ENCODE data around the gene MAT1A. TPM values are rescaled to one million over a fixed set of nuclear protein-coding genes. Genes with fewer than 3 reads are reported as not detected.

MAT1A gene
- total and polyA plus RNA-seq, 2 of the 8 experiments (the other 6 are each of a cell fraction or from before 2014, with no cell fraction given), result 4.1 to 6.4 TPM

- DNase-seq (ENCODE audit: low read depth in 1 of 2, low spot score in 2 of 2) (no peak), FAIRE-seq (no peak)
- Histone ChIP-seq H2AFZ (ENCODE audit: low read length) (no peak overlapping the region), H3K23me2 (ENCODE audit: low read depth, low read length) (no peaks in the 10 kb centered on the region), H3K79me1 (ENCODE audit: low read depth, low read length) (no peaks in the 10 kb centered on the region), H3K79me2 (ENCODE audit: control insufficient read depth in 1 of 2, insufficient read depth in 2 of 2, low read length in 2 of 2) (no peaks in the 10 kb centered on the region), H2BK120ac (replicated peaks; ENCODE audit: low read depth, low read length) (no peak overlapping the region), H2AK5ac (ENCODE audit: low read depth, low read length) (no peak overlapping the region), H3K4me1 (replicated peaks in 1 of 4; ENCODE audit: control insufficient read depth in 3 of 4, insufficient read depth in 4 of 4, low read length in 3 of 4) (peaks cover 0 to 4% (median 0%) of the 10 kb centered on the region in 4 experiments; a peak in 2 of 7 replicates), H4K8ac (ENCODE audit: extremely low read depth, insufficient read depth, low read length) (no peak overlapping the region), H3K18ac (ENCODE audit: extremely low read depth, low read length) (no peak overlapping the region), H3K4me2 (ENCODE audit: insufficient read depth in 1 of 2, low read depth in 2 of 2, low read length in 2 of 2) (no peak overlapping the region), H3K56ac (replicated peaks; ENCODE audit: insufficient read length, low read depth, low read length) (no peak overlapping the region), H3K14ac (ENCODE audit: insufficient read length) (no peak overlapping the region), H3K27me3 (replicated peaks in 1 of 4; ENCODE audit: control insufficient read depth in 3 of 4, extremely low read depth in 1 of 4, insufficient read depth in 3 of 4, low read length in 3 of 4) (no peaks in the 10 kb centered on the region; a peak in 2 of 7 replicates), H4K91ac (replicated peaks; ENCODE audit: insufficient read length, low read length) (no peak overlapping the region), H3K23ac (ENCODE audit: insufficient read length) (no peak overlapping the region), H3K9ac (replicated peaks in 1 of 4; ENCODE audit: extremely low read depth in 1 of 4, low read depth in 3 of 4, low read length in 3 of 4) (no peak overlapping the region), H4K20me1 (replicated peaks in 1 of 2; ENCODE audit: control insufficient read depth in 1 of 2, insufficient read depth in 2 of 2, low read length in 2 of 2) (peaks cover 0 to 2% of the 10 kb centered on the region in 2 experiments), H3K27ac (ENCODE audit: low read depth, low read length) (no peak overlapping the region), H3K4me3 (ENCODE audit: extremely low read depth in 1 of 4, insufficient read depth in 2 of 4, low read depth in 3 of 4, low read length in 4 of 4) (no peak overlapping the region), H2BK20ac (ENCODE audit: low read length) (no peak overlapping the region), H2BK5ac (ENCODE audit: low read depth, low read length) (no peak overlapping the region), H3K36me3 (ENCODE audit: control insufficient read depth in 2 of 4, insufficient read depth in 4 of 4, low read length in 3 of 4) (no peaks in the 10 kb centered on the region), H2BK15ac (ENCODE audit: low read length) (no peak overlapping the region), H3K9me3 (ENCODE audit: insufficient read depth in 2 of 2, low read depth in 1 of 2, low read length in 1 of 2) (no peaks in the 10 kb centered on the region), H3K4ac (replicated peaks; ENCODE audit: insufficient read length, low read depth, low read length) (no peak overlapping the region), H2BK12ac (ENCODE audit: low read depth, low read length) (no peak overlapping the region), H4K5ac (ENCODE audit: insufficient read length, low read depth, low read length) (no peak overlapping the region)
- ChIA-PET POLR2A (ENCODE audit: partially characterized antibody) (no interaction called here), CTCF (ENCODE audit: partially characterized antibody) (interaction anchor here (0.9 to 3.4 kb wide), 3 partner anchors 10 to 227 kb away, joined by 3 to 15 read pairs (median 13); partner anchors contain the start of gene MAT1A)
- WGBS, 2 experiments (ENCODE audit: extremely low coverage in 1 of 2, insufficient coverage in 1 of 2, insufficient read length in 1 of 2, insufficient replicate concordance in 2 of 2, low coverage in 1 of 2, low lambda C conversion rate in 2 of 2, missing lambda C conversion rate in 1 of 2), result 92% methylated on average over 5 of the region's 5 CpGs; no CpG with 5 or more reads in 1 of the 2 experiments
- no peak for TF ChIP-seq EGR1 (IDR thresholded peaks at IDR 0.05; ENCODE audit: borderline replicate concordance, low read depth, low read length)
- no peak for TF ChIP-seq JUN (IDR thresholded peaks at IDR 0.05; ENCODE audit: low read depth, low read length)
- no peak for TF ChIP-seq TAF7 (optimal IDR thresholded peaks at IDR 0.05; ENCODE audit: borderline replicate concordance, low read depth, low read length)
- no peak for TF ChIP-seq SIN3A (conservative IDR thresholded peaks at IDR 0.05 in 1 of 2, IDR thresholded peaks at IDR 0.05 in 1 of 2; ENCODE audit: low read depth in 1 of 2, low read length in 2 of 2)
- no peak for TF ChIP-seq HDAC6 (IDR thresholded peaks at IDR 0.05; ENCODE audit: low read depth, low read length)
- TF ChIP-seq CBX8 (IDR thresholded peaks at IDR 0.05; ENCODE audit: borderline replicate concordance, low read depth, low read length), result no peak
- no peak for TF ChIP-seq POLR2A (IDR thresholded peaks at IDR 0.05; ENCODE audit: control extremely low read depth in 1 of 2, low read depth in 2 of 2, low read length in 2 of 2)
- TF ChIP-seq KDM4A (IDR thresholded peaks at IDR 0.05; ENCODE audit: low read depth, low read length, severe bottlenecking), result no peak
- no peak for TF ChIP-seq BRCA1 (IDR thresholded peaks at IDR 0.05; ENCODE audit: low read depth, low read length)
- no peak for TF ChIP-seq TEAD4 (IDR thresholded peaks at IDR 0.05; ENCODE audit: low read depth, low read length)
- no peak for TF ChIP-seq E2F6 (IDR thresholded peaks at IDR 0.05)
- TF ChIP-seq FOSL1 (IDR thresholded peaks at IDR 0.05; ENCODE audit: insufficient read depth, low read depth, low read length), result no peak
- TF ChIP-seq SP4 (IDR thresholded peaks at IDR 0.05; ENCODE audit: low read length), result no peak
- no peak for TF ChIP-seq SP2 (IDR thresholded peaks at IDR 0.05; ENCODE audit: low read length)
- TF ChIP-seq RBBP5 (IDR thresholded peaks at IDR 0.05; ENCODE audit: borderline replicate concordance, low read depth, low read length), result no peak
Observed at GRCh38 chr10:80278480-80278879, 11.0 kb downstream of the MAT1A start.
